GM12865 (cell line): ENCODE data around the gene KNCN.

ENCODE experiments used
- DNase-seq: peaks from one replicate; pipeline ENCODE4 v3.0.0; 2010; ENCODE audit warnings: low read depth
- H3K4me3 ChIP-seq: 2 replicates; pipeline ENCODE4 v1.5.1; 2011; ENCODE audit warnings: mild to moderate bottlenecking, low read depth, low read length, control low read depth
- CTCF ChIP-seq: IDR thresholded peaks from 2 replicates; pipeline ENCODE4 v1.5.1; 2011; ENCODE audit warnings: low read length, control low read depth, low read depth, inconsistent platforms; ENCODE audit not compliant: insufficient read depth; ENCODE audit errors: missing control alignments

The KNCN gene

GRCh38 chr1:46522184-46522968 is 29.1 kb downstream of the KNCN start:
- peak; percentile 47 for DNase-seq
- TF ChIP-seq CTCF, result no peak

GRCh38 chr1:46521414-46521813 is 30.0 kb downstream of the KNCN start:
- no peak overlapping the region for H3K4me3 ChIP-seq
- no peak for TF ChIP-seq CTCF
- DNase-seq, result no peak

More at GRCh38 chr1:46522184-46522968, 29.1 kb downstream of the KNCN start:
- H3K4me3 ChIP-seq, result no peak overlapping the region

- DNase-seq, result no peak
- no peak overlapping the region for H3K4me3 ChIP-seq
- TF ChIP-seq CTCF, result no peak
Measured at GRCh38 chr1:46520063-46520911, 31.2 kb downstream of the KNCN start.

- no peak overlapping the region for H3K4me3 ChIP-seq
- TF ChIP-seq CTCF, result no peak
- DNase-seq, result no peak
Measured at GRCh38 chr1:46519209-46519608, 32.2 kb downstream of the KNCN start.

GRCh38 chr1:46517932-46518498 is 33.4 kb downstream of the KNCN start:
- TF ChIP-seq CTCF, result no peak
- DNase-seq, result no peak
- H3K4me3 ChIP-seq, result no peak overlapping the region

- no peak overlapping the region for H3K4me3 ChIP-seq
- TF ChIP-seq CTCF, result no peak
- no peak for DNase-seq
Measured at GRCh38 chr1:46517010-46517600, 34.3 kb downstream of the KNCN start.
